DLD1 (cell line): Measurements from ENCODE around the gene MAT1A.
"Not testable (repeated sequence)": the region's sequence is repeated elsewhere in the genome, so short reads cannot be mapped to it uniquely, and the experiment has no call there.

ENCODE experiments used
- in situ Hi-C: cut with HindIII; loops from 2 replicates; pipeline ENCODE4 v1.10.0; 2017; ENCODE audit warnings: low sequenced_read_pairs

MAT1A gene

GRCh38 chr10:80289451-80290287 is at the start of gene MAT1A:
Gene MAT1A, minus strand, starts transcription at chr10:80289658. Its CDS starts 235 bp downstream, at chr10:80289423.
- in situ Hi-C loops, result no loop called here

DNA sequence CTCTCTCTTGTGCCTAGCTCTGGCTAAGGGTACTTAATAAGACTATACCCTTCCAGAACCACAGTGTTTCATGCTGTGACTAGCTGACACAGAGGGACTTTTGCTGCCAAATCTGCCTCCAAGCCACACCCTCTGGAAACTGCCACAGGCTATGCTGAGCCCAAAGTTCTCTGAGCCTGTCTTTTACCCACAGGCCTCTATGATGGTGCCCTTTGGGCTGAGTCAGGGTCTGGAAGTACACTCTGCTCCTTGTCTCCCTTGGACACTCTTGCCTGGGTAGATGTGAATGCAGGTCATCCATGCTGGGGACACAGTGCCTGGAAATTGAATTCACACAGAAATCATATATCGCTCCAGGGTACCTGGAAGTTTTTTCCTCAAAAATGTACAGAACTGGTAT is 44.5 kb upstream of the MAT1A start:
- in situ Hi-C loops, result no loop called here

DNA sequence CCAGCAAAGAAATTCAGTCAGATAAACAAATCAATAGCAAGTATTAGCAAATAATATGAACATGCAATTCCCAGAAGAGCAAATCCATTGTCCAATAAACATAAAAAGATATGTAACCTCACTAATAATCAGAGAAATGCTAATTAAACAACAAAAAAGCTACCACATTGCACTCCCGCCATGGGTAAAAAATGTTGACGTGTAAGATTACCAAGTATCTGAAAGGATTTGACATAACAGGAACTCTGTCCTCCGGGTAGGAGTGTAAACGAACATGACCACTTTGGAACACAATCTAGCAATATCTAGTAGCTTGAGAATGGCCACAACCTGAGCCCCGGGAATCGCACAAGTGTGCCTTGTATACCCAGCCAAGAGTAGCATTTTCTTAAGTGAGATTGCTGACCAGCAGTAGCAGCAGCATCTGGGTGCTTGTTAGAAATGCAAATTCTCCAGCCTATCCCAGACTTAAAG is 35.5 kb upstream of the MAT1A start:
- in situ Hi-C loops, result no loop called here

DNA sequence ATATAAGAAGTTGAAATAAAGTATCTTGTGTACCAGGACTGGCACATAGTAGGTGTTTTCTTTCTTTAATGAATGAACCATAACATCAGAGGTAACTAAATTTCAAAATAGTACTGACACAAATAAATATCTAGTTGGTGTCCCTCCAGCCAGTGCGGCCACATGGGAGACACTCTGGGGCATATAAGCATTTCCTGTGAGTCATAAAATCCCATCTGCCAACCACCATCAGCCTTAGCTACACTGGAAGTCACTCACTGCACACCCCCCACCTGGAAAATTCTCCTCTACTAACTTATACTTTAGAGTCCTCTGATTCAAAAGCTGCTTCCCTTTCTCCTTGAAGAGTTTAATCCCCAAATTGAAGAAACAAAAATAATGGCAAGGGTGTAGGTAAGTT is 34.6 kb upstream of the MAT1A start:
- in situ Hi-C loops, result no loop called here

GRCh38 chr10:80323311-80323710 is 33.9 kb upstream of the MAT1A start:
- in situ Hi-C loops, result no loop called here

DNA sequence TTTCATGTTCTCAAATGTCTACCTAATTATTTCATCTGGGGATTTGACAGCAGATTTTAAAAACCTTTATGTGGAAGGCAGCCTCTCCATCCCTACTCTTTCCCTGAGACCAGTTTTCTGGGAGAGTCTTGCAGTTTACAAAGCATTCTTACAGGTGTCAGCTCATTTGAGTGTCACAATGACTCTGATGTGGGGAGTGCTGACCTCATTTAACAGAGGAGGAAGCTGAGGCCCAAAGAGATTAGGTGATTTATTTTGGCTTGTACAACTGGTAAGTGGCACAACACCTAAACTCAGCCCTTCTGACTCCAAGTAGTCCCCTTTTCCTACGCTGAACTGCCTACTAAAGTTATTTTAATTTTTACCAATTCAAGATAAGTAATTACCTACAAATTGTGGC is 33.3 kb upstream of the MAT1A start:
- in situ Hi-C loops, result no loop called here

DNA sequence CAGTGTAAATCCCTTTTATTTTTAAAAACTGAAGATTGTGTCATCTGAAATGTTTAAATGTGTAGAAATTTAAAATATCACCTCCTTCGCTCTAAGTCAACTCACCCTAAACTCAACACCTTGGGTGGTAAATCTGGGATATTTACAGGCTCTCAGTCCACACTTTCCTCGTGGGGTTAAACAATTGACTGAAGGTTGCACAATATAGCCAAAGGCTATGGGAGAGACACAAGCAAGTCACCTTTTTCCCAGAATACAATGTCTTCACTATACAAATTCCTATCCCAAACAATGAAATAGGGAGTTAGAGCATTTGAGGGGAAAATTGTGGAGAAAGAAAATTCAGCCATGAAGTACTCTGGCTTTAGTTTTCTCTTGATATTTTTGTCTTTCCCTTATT is 32.7 kb upstream of the MAT1A start:
- in situ Hi-C loops, result no loop called here

- in situ Hi-C loops, result no loop called here
Measured at GRCh38 chr10:80321183-80321582, 31.7 kb upstream of the MAT1A start.

- in situ Hi-C loops, result no loop called here
Measured at GRCh38 chr10:80320377-80320776, 30.9 kb upstream of the MAT1A start.

DNA sequence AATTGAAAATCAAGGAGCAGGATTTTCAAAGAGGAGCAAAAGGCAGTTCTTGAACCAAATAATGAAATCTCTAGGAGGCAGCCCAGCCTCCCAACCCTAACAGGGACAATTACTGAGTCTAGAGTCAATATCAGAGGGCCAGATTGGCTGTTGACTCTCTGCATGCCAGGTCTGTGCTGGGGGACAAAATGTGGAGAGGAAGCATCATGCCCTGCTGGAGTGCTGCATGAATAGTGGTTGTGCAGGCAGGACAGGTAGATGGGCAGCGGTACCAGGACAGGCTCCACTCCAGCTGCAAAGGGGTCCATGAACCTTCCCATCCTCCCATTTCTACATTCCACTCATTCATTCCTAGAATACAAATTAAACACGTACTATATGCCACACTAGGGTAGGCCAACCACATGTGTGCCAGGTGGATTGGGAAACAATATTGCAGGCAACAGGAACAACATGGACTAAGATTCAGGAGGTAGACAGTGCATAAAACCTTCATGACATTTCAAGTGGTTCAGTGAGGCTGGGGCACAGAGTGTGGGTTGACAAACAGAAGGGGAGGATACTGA is 30.4 kb upstream of the MAT1A start:
- in situ Hi-C loops, result no loop called here

DNA sequence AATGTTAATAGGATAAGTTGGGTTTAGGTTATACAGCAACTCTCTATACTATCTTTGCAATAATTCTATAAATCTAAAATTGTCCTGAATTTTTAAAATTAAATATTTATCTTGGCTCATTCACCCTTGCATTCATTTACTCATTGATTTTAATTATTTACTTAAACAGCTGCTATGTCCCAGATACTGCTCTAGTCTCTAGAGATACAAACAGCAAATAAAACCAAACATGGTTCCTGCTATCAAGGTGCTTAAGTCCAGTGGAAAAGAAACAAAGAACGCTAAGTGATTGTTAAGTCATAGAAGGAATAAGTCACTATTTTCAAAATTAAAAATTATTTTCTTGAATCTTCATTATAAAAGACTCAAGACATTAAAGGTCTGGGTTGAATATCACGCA is 29.9 kb upstream of the MAT1A start:
- in situ Hi-C loops, result no loop called here

GRCh38 chr10:80318742-80319141 is 29.3 kb upstream of the MAT1A start:
- in situ Hi-C loops, result no loop called here

DNA sequence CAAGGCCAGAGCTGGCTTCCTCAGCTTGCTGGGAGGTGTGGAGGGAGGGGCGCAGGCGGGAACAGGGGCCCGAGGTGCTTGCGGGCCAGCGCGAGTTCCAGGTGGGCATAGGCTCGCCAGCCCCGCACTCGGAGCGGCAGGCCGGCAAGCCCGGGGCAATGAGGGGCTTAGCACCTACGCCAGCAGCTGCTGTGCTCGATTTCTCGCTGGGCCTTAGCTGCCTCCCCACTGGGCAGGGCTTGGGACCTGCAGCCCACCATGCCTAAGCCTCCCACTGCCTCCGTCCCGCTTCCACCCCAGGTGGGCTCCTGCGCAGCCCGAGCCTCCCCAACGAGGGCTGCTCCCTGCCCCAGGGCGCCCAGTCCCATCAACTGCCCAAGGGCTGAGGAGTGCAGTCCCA is 25.9 kb upstream of the MAT1A start:
- in situ Hi-C loops, result no loop called here

DNA sequence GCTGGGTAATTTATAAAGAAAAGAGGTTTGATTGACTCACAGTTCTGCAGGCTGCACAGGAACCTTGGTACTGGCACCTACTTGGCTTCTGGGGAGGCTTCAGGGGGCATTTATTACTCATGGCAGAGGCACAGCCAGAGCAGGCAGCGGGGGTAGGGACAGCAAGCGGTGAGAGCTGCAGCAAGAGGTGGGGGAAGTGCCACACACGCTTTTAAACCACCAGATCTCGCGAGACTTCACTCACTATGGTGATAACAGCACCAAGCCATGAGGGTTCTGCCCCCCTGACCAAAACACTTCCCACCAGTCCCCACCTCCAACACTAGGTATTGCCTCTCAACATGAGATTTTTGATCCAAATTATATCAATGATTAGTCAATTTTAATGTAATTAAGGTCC is 24.1 kb upstream of the MAT1A start:
- in situ Hi-C loops, result no loop called here

DNA sequence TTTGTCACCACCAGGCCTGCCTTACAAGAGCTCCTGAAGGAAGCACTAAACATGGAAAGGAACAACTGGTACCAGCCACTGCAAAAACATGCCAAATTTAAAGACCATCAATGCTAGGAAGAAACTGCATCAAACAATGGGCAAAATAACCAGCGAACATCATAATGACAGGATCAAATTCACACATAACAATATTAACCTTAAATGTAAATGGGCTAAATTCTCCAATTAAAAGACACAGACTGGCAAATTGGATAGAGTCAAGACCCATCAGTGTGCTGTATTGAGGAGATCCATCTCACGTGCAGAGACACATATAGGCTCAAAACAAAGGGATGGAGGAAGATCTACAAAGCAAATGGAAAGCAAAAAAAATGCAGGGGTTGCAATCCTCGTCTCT is 16.5 kb upstream of the MAT1A start:
- in situ Hi-C loops, result not testable (repeated sequence)

DNA sequence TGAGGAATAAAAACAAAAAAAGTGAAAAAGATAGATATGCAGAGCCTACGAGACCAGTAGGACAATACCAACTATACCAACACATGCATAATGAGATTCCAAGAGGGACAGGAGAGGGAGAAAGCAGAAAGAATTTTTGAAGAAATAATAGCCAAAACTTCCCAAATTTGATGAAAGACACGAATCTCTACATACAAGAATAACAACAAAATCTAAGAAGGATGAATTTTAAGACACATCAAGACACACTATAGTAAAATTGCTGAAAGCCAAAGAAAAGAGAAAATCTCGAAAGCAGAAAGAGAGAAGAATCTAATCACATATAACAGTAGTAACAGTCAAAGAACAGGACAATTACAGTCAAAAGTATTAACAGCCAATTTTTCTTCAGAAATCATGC is 7.5 kb upstream of the MAT1A start:
- in situ Hi-C loops, result no loop called here

DNA sequence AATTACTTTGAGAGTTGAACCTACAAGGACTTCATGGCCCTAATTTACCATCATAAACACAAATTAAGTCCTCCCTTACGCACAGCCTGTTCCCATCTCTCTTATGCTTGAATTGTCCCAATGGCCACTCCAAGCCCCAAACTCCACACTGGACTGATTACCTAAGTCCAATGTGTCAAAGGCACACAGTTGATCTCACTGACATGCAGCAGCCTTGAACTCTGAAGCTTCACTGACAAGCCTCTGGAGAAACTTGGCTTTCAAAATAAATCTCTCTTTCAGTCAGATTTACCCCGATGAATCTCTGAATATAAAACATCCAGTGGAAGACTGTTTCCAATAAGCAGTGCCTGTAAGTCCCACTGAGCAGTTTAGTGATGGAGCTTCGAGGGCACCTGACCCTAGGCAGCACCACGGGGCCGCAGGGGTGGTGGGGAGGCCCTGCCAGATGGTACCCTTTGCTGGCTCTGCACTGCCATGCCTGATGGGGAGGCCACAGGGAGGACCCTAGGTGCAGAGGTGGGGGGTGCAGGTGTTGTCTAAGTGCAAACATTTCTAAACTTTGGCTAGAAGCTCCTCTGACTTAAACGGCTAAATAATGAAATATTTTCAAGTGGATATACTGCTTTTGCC is 3.3 kb upstream of the MAT1A start:
- in situ Hi-C loops, result no loop called here

DNA sequence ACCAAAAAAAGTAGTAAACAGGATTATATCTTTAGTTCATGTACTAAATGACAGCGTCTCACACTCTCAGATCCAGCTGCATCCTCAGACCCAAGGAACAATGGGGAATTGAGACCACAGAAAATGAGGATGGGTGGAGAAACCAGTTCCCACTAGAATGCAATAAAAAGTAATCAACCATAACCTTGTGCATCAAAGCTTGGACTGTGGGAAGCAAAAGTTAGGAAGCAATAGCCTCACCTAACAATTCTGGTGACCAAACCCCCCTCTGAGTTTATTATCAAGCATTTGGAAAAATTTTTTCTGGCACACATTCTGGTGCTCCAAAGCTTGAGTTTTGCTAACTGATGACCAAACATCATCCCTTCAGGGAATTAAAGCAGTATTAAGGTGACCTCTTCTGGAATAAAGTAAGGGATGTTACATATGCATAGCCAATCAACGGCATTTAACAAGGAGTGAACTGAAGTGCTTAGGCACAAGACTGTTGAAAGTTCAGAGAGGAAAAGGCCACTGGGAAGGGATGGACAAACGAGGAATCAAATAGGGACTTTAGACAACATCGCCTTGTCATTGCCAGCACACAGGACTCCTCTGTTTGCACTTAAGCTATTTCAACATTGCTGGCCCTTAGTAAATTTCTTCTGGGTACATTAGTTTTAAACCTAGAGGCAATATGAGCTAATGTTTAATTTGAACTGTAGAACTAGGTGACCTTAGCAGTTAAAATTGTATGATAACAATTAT is 1.2 kb upstream of the MAT1A start:
- in situ Hi-C loops, result no loop called here

GRCh38 chr10:80288849-80289248 is 609 bp downstream of the MAT1A start:
- in situ Hi-C loops, result no loop called here

DNA sequence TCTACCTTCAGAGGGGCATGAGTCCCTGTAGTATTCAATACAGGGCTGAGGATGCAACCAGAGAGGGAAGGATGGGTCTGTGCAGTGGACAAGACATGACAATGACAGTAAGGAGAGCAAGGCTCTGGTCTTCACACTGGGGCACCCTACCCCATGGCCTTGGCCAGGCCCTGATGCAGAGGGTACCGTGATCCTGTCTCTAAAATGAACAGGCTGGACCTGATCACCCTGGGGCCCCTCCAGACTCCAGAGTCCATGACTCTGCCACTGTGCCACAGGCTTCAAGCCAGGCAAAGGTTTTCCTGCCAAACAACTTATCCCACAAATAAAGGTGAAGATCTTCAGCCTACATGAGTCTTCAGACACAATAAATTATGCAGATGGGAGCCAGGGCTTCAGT is 4.9 kb downstream of the MAT1A start:
- in situ Hi-C loops, result no loop called here

DNA sequence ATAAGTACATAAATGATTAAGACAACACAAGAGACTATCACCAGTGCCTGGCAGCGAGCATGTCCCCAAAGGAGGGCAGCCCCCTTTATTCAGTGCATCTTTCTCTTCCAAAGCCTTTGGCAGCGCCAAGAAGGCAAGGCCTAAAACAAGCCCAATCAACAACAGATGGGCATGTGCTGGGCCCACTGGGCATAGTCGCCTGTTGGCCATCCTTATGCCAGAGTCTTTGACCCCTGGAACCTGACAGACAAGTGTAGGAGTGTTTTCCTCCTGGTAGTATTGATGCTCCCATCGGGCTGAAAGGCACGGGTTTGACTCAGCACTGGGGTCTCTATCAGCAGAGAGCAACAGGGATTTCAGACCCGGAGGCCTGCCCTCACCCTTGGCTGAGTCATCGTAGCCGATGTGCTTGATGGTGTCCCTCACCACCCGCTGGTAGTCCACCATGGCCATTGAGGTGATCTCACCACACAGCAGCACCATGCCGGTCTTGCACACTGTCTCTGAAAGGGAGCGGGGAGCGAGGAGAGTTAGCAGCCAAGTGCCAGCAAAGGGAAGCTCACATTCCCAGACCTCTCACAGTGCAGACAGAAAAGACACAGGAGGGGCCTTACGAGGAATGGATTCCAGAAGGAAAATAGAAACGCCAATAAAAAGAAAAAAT is 5.8 kb downstream of the MAT1A start:
- in situ Hi-C loops, result no loop called here
